Measurements from ENCODE around the gene PATJ.

DNA sequence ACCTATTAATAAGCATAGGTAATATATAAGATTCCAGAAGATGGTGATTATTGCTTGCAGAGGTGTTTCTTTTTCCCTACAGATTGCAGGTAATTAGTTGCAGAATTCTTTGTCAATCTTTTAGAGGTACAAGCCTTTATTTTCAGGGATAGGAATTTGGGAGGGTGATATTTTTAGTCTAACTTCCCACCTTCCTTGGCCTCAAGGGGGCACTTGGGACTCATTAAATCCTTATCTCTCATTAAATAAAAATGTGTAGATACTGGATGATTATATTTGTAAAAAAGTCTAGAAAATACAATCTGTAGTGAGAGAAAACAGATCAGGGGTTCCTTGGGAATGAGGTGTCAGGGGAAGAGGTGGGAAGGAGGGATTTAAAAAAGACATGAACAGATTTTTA is 179.2 kb downstream of the PATJ start:
- TF ChIP-seq, protein P1, sequence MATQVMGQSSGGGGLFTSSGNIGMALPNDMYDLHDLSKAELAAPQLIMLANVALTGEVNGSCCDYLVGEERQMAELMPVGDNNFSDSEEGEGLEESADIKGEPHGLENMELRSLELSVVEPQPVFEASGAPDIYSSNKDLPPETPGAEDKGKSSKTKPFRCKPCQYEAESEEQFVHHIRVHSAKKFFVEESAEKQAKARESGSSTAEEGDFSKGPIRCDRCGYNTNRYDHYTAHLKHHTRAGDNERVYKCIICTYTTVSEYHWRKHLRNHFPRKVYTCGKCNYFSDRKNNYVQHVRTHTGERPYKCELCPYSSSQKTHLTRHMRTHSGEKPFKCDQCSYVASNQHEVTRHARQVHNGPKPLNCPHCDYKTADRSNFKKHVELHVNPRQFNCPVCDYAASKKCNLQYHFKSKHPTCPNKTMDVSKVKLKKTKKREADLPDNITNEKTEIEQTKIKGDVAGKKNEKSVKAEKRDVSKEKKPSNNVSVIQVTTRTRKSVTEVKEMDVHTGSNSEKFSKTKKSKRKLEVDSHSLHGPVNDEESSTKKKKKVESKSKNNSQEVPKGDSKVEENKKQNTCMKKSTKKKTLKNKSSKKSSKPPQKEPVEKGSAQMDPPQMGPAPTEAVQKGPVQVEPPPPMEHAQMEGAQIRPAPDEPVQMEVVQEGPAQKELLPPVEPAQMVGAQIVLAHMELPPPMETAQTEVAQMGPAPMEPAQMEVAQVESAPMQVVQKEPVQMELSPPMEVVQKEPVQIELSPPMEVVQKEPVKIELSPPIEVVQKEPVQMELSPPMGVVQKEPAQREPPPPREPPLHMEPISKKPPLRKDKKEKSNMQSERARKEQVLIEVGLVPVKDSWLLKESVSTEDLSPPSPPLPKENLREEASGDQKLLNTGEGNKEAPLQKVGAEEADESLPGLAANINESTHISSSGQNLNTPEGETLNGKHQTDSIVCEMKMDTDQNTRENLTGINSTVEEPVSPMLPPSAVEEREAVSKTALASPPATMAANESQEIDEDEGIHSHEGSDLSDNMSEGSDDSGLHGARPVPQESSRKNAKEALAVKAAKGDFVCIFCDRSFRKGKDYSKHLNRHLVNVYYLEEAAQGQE (IDR thresholded peaks at IDR 0.05; ENCODE audit: insufficient read depth in 1 of 2, low read depth in 2 of 2, low read length in 2 of 2), result no peak
- TF ChIP-seq SIN3A (IDR thresholded peaks at IDR 0.05; ENCODE audit: borderline replicate concordance, insufficient read depth, low read length) (no peak), TAF1 (IDR thresholded peaks at IDR 0.05; ENCODE audit: borderline replicate concordance, insufficient read depth, low read length) (no peak), POLR2AphosphoS5 (IDR thresholded peaks at IDR 0.05; ENCODE audit: low read depth, low read length) (no peak), FOXP2 (optimal IDR thresholded peaks at IDR 0.05; ENCODE audit: borderline replicate concordance, extremely low read depth, extremely low read length, insufficient read depth) (no peak)
